Measurements from ENCODE around the gene ATG16L1.

Gene ATG16L1

DNA sequence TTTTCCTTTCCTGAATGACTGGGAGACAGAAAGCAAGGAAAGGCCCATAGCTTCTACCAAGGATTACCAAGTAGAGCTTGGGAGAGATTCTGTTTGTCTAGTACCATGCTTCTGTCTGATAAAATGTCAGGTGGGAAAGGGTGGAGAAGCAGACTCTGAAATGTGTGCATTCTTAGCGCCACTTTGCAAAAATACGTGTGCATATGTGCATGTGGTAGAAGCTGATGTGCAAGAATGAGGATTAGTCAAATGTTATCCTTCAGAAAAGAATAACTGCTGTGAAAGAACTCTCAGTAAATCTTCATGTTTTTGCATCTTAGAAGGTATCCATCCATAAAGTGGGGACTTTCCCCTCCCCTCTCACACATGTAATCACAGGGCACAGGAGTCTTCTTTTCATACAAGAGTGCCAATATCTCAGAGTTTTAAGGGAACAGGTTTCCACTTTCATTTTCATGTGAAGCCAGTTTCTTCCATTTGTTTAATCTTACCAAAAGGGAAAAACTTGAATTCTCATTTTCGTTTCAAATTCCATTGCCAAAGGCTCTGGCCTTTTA is 87.4 kb downstream of the ATG16L1 start:
- no peaks in the 10 kb centered on the region for H3K27me3 ChIP-seq (ENCODE audit: insufficient read depth, low read length, poor library complexity)
- no peak overlapping the region for H2AFZ ChIP-seq (ENCODE audit: low read depth, low read length)
- H3K27ac ChIP-seq (ENCODE audit: low read length): no peak overlapping the region
- H4K20me1 ChIP-seq (ENCODE audit: insufficient read depth, low read length): no peaks in the 10 kb centered on the region
- no peak overlapping the region for H3K4me3 ChIP-seq (ENCODE audit: low read depth in 1 of 2, low read length in 2 of 2)
- no peaks in the 10 kb centered on the region for H3K9me3 ChIP-seq (ENCODE audit: insufficient read depth, low read length, severe bottlenecking)
- no peaks in the 10 kb centered on the region for H3K79me2 ChIP-seq (ENCODE audit: insufficient read depth, low read length)
- TF ChIP-seq, protein P1, sequence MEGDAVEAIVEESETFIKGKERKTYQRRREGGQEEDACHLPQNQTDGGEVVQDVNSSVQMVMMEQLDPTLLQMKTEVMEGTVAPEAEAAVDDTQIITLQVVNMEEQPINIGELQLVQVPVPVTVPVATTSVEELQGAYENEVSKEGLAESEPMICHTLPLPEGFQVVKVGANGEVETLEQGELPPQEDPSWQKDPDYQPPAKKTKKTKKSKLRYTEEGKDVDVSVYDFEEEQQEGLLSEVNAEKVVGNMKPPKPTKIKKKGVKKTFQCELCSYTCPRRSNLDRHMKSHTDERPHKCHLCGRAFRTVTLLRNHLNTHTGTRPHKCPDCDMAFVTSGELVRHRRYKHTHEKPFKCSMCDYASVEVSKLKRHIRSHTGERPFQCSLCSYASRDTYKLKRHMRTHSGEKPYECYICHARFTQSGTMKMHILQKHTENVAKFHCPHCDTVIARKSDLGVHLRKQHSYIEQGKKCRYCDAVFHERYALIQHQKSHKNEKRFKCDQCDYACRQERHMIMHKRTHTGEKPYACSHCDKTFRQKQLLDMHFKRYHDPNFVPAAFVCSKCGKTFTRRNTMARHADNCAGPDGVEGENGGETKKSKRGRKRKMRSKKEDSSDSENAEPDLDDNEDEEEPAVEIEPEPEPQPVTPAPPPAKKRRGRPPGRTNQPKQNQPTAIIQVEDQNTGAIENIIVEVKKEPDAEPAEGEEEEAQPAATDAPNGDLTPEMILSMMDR (IDR thresholded peaks at IDR 0.05; ENCODE audit: borderline replicate concordance, extremely low read depth, low read length, poor library complexity, severe bottlenecking): no peak
- no peak for TF ChIP-seq EZH2 (IDR thresholded peaks at IDR 0.05; ENCODE audit: borderline replicate concordance, low read depth, low read length, severe bottlenecking)
- no peaks in the 10 kb centered on the region for H3K36me3 ChIP-seq (ENCODE audit: insufficient read depth, low read length)
- H3K4me1 ChIP-seq (ENCODE audit: insufficient read depth, low read length): no peaks in the 10 kb centered on the region
- ATAC-seq (ENCODE audit: insufficient read depth, low read depth): no peak
- no peak for DNase-seq
- no peak overlapping the region for H3K9ac ChIP-seq (ENCODE audit: low read depth, low read length)
- no peak overlapping the region for H3K4me2 ChIP-seq (ENCODE audit: insufficient read depth, low read length)

- Histone ChIP-seq H3K9ac (ENCODE audit: low read depth, low read length) (no peak overlapping the region), H2AFZ (ENCODE audit: low read depth, low read length) (no peak overlapping the region), H4K20me1 (ENCODE audit: insufficient read depth, low read length) (no peaks in the 10 kb centered on the region), H3K27ac (ENCODE audit: low read length) (no peak overlapping the region), H3K4me1 (ENCODE audit: insufficient read depth, low read length) (no peaks in the 10 kb centered on the region), H3K27me3 (ENCODE audit: insufficient read depth, low read length, poor library complexity) (no peaks in the 10 kb centered on the region), H3K36me3 (ENCODE audit: insufficient read depth, low read length) (no peaks in the 10 kb centered on the region), H3K9me3 (ENCODE audit: insufficient read depth, low read length, severe bottlenecking) (no peaks in the 10 kb centered on the region), H3K4me2 (ENCODE audit: insufficient read depth, low read length) (no peak overlapping the region), H3K4me3 (ENCODE audit: low read depth in 1 of 2, low read length in 2 of 2) (no peak overlapping the region), H3K79me2 (ENCODE audit: insufficient read depth, low read length) (no peaks in the 10 kb centered on the region)
- TF ChIP-seq, protein P1 (IDR thresholded peaks at IDR 0.05; ENCODE audit: borderline replicate concordance, extremely low read depth, low read length, poor library complexity, severe bottlenecking): no peak
- no peak for TF ChIP-seq EZH2 (IDR thresholded peaks at IDR 0.05; ENCODE audit: borderline replicate concordance, low read depth, low read length, severe bottlenecking)
- no peak for ATAC-seq (ENCODE audit: insufficient read depth, low read depth)
- no peak for DNase-seq
Measured at GRCh38 chr2:233339427-233339826, 88.0 kb downstream of the ATG16L1 start.

DNA sequence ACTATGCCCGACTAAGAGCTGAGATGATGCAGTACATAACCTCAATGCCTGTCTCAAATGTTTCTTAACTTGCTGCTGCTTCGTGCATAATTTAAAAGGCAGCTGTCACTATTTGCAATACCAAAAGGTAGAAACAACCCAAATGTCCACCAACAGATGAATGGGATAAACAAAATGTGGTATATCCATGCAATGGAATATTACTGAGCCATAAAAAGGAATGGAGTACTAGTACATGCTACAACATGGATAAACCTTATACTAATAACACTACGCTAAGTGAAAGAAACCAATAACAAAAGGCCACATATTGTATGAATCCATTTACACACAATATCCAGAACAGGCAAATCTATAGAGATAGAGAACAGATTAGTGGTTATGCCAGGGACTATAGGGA is 89.8 kb downstream of the ATG16L1 start:
- TF ChIP-seq, protein P1 (IDR thresholded peaks at IDR 0.05; ENCODE audit: borderline replicate concordance, extremely low read depth, low read length, poor library complexity, severe bottlenecking): no peak
- TF ChIP-seq EZH2 (IDR thresholded peaks at IDR 0.05; ENCODE audit: borderline replicate concordance, low read depth, low read length, severe bottlenecking): no peak
- ATAC-seq (ENCODE audit: insufficient read depth, low read depth): no peak

More for the DNA sequence above, 89.8 kb downstream of the ATG16L1 start:
- no peak overlapping the region for H2AFZ ChIP-seq (ENCODE audit: low read depth, low read length)
- no peaks in the 10 kb centered on the region for H4K20me1 ChIP-seq (ENCODE audit: insufficient read depth, low read length)
- no peaks in the 10 kb centered on the region for H3K79me2 ChIP-seq (ENCODE audit: insufficient read depth, low read length)
- no peaks in the 10 kb centered on the region for H3K4me1 ChIP-seq (ENCODE audit: insufficient read depth, low read length)
- no peak overlapping the region for H3K4me3 ChIP-seq (ENCODE audit: low read depth in 1 of 2, low read length in 2 of 2)
- H3K9me3 ChIP-seq (ENCODE audit: insufficient read depth, low read length, severe bottlenecking): no peaks in the 10 kb centered on the region
- H3K27me3 ChIP-seq (ENCODE audit: insufficient read depth, low read length, poor library complexity): peaks cover 2% of the 10 kb centered on the region
- DNase-seq: no peak
- no peak overlapping the region for H3K27ac ChIP-seq (ENCODE audit: low read length)
- no peaks in the 10 kb centered on the region for H3K36me3 ChIP-seq (ENCODE audit: insufficient read depth, low read length)
- H3K4me2 ChIP-seq (ENCODE audit: insufficient read depth, low read length): no peak overlapping the region
- H3K9ac ChIP-seq (ENCODE audit: low read depth, low read length): no peak overlapping the region

Measured in DND-41 (cell line).